ENCODE results near the gene MDM2.

MDM2 gene

GRCh38 chr12:68885381-68885780 is 77.4 kb downstream of the MDM2 start:
- DNase-seq = no peak
- TF ChIP-seq POLR2A (IDR thresholded peaks at IDR 0.05; ENCODE audit: low read length) (no peak), GATA1 (IDR thresholded peaks at IDR 0.05; ENCODE audit: low read depth, low read length) (no peak)

- TF ChIP-seq GATA1 (IDR thresholded peaks at IDR 0.05; ENCODE audit: low read depth, low read length) (no peak), POLR2A (IDR thresholded peaks at IDR 0.05; ENCODE audit: low read length) (no peak)
- DNase-seq = no peak
Observed at GRCh38 chr12:68886636-68887572, 78.9 kb downstream of the MDM2 start.

GRCh38 chr12:68887641-68888040 is 79.7 kb downstream of the MDM2 start:
- no peak for DNase-seq
- TF ChIP-seq POLR2A (IDR thresholded peaks at IDR 0.05; ENCODE audit: low read length) (no peak), GATA1 (IDR thresholded peaks at IDR 0.05; ENCODE audit: low read depth, low read length) (no peak)

GRCh38 chr12:68888243-68888642 is 80.3 kb downstream of the MDM2 start:
- no peak for DNase-seq
- no peak for TF ChIP-seq GATA1 (IDR thresholded peaks at IDR 0.05; ENCODE audit: low read depth, low read length)

- DNase-seq = no peak
- TF ChIP-seq POLR2A (IDR thresholded peaks at IDR 0.05; ENCODE audit: low read length) = no peak
- TF ChIP-seq GATA1 (IDR thresholded peaks at IDR 0.05; ENCODE audit: low read depth, low read length) = no peak
Observed at GRCh38 chr12:68890701-68891113, 82.7 kb downstream of the MDM2 start.

GRCh38 chr12:68891141-68891540 is 83.2 kb downstream of the MDM2 start:
- DNase-seq = no peak
- TF ChIP-seq POLR2A (IDR thresholded peaks at IDR 0.05; ENCODE audit: low read length) = no peak
- TF ChIP-seq GATA1 (IDR thresholded peaks at IDR 0.05; ENCODE audit: low read depth, low read length) = no peak

GRCh38 chr12:68893201-68893600 is 85.2 kb downstream of the MDM2 start:
- TF ChIP-seq GATA1 (IDR thresholded peaks at IDR 0.05; ENCODE audit: low read depth, low read length) (no peak), POLR2A (IDR thresholded peaks at IDR 0.05; ENCODE audit: low read length) (no peak)
- DNase-seq = no peak

- no peak for TF ChIP-seq GATA1 (IDR thresholded peaks at IDR 0.05; ENCODE audit: low read depth, low read length)
- TF ChIP-seq POLR2A (IDR thresholded peaks at IDR 0.05; ENCODE audit: low read length) = no peak
- DNase-seq = no peak
Observed at GRCh38 chr12:68893741-68894140, 85.8 kb downstream of the MDM2 start.

- TF ChIP-seq GATA1 (IDR thresholded peaks at IDR 0.05; ENCODE audit: low read depth, low read length) = no peak
- no peak for DNase-seq
Observed at GRCh38 chr12:68894276-68894855, 86.4 kb downstream of the MDM2 start.

- DNase-seq = no peak
- TF ChIP-seq GATA1 (IDR thresholded peaks at IDR 0.05; ENCODE audit: low read depth, low read length) = no peak
- TF ChIP-seq POLR2A (IDR thresholded peaks at IDR 0.05; ENCODE audit: low read length) = no peak
Observed at GRCh38 chr12:68896881-68897540, 89.0 kb downstream of the MDM2 start.

GRCh38 chr12:68899251-68899771 is 91.3 kb downstream of the MDM2 start:
- TF ChIP-seq GATA1 (IDR thresholded peaks at IDR 0.05; ENCODE audit: low read depth, low read length) (no peak), POLR2A (IDR thresholded peaks at IDR 0.05; ENCODE audit: low read length) (no peak)
- DNase-seq = no peak

GRCh38 chr12:68900241-68900640 is 92.3 kb downstream of the MDM2 start:
- TF ChIP-seq GATA1 (IDR thresholded peaks at IDR 0.05; ENCODE audit: low read depth, low read length) = no peak
- no peak for TF ChIP-seq POLR2A (IDR thresholded peaks at IDR 0.05; ENCODE audit: low read length)
- no peak for DNase-seq

Measured in erythroblast (primary cell).